ENCODE data around the gene AGBL4.

DNA sequence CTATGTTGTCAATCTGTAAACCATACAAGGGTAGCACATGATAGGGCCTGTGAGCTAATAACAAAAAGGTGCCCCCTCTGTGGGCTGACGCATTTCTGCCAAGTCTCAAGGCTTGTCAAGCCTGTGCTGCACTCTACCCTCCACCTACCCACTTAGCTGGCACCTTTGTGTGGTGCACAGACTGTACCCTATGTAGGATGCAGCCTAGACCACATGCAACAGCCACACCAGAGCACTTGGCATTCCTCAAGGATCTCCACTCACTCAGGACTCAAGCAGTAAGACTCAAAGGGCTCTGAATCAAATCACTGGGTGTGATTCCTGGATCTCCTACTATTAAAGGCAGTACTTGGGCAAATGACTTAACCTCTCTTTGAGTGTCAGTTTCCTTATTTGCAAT, 1380.6 kb downstream of the AGBL4 start:
- TF ChIP-seq, protein P1, sequence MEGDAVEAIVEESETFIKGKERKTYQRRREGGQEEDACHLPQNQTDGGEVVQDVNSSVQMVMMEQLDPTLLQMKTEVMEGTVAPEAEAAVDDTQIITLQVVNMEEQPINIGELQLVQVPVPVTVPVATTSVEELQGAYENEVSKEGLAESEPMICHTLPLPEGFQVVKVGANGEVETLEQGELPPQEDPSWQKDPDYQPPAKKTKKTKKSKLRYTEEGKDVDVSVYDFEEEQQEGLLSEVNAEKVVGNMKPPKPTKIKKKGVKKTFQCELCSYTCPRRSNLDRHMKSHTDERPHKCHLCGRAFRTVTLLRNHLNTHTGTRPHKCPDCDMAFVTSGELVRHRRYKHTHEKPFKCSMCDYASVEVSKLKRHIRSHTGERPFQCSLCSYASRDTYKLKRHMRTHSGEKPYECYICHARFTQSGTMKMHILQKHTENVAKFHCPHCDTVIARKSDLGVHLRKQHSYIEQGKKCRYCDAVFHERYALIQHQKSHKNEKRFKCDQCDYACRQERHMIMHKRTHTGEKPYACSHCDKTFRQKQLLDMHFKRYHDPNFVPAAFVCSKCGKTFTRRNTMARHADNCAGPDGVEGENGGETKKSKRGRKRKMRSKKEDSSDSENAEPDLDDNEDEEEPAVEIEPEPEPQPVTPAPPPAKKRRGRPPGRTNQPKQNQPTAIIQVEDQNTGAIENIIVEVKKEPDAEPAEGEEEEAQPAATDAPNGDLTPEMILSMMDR (conservative IDR thresholded peaks at IDR 0.05 in 1 of 2, IDR thresholded peaks at IDR 0.05 in 1 of 2; ENCODE audit: extremely low read depth in 1 of 2, insufficient read depth in 1 of 2, low read depth in 1 of 2, low read length in 2 of 2), result no peak
- no peak for TF ChIP-seq EZH2 (IDR thresholded peaks at IDR 0.05; ENCODE audit: borderline replicate concordance, low read length)

Data from mammary epithelial cell (primary cell).